GM12872 (cell line): ENCODE results near the gene YWHAQ.

Experiments used
- CTCF ChIP-seq: IDR thresholded peaks from 3 replicates; pipeline ENCODE4 v1.5.1; 2011; ENCODE audit warnings: low read depth, mild to moderate bottlenecking, low read length, moderate library complexity; ENCODE audit not compliant: insufficient read depth

YWHAQ gene

GRCh38 chr2:9535177-9535576 is 95.6 kb downstream of the YWHAQ start:
- TF ChIP-seq CTCF: no peak
